IMR-90 (cell line): ENCODE results near the gene ZNF579. TPM values are rescaled to one million over a fixed set of nuclear protein-coding genes. Genes with fewer than 3 reads are reported as not detected.

Experiments used
- ATAC-seq: fragments of 200-7000 bp; cut with Tn5 transposase; 2 replicates; pipeline ENCODE4 v1.9.1; 2020; ENCODE audit warnings: low read depth, mild to moderate bottlenecking, moderate library complexity
- BruUV-seq: library from RNA; stranded (reverse); fragments of 400-500 nt; replicated peaks from 2 replicates; lab custom pipeline; 2021; lab: Mats Ljungman, UMichigan
- CTCF ChIA-PET: fragments of 300-600 bp; formaldehyde crosslinking; extraction: SDS; loops from one replicate; lab custom pipeline; 2021; ENCODE audit warnings: antibody characterized with exemption; lab: Yijun Ruan, JAX
- POLR2A ChIA-PET: fragments of 300-600 bp; sonication (Branson Sonifier 250); formaldehyde crosslinking; loops from one replicate; lab custom pipeline; 2022; ENCODE audit warnings: antibody characterized with exemption; ENCODE audit not compliant: unreplicated experiment; lab: Charles Lee
- DNase-seq: peaks from one replicate; pipeline ENCODE4 v3.0.0; 2013
- H2AFZ ChIP-seq: replicated peaks from 2 replicates; pipeline ENCODE3; 2013; ENCODE audit warnings: low read length, mild to moderate bottlenecking; ENCODE audit not compliant: poor library complexity
- H2AK5ac ChIP-seq: 2 replicates; pipeline ENCODE4 v1.6.1; 2013; ENCODE audit warnings: low read depth, low read length, inconsistent platforms
- H2AK9ac ChIP-seq: replicated peaks from 2 replicates; pipeline ENCODE3; 2013; ENCODE audit warnings: mild to moderate bottlenecking, low read depth, low read length, moderate library complexity; ENCODE audit not compliant: poor library complexity
- H2BK120ac ChIP-seq: 2 replicates; pipeline ENCODE4 v1.6.1; 2013; ENCODE audit warnings: low read depth, low read length, inconsistent platforms
- H2BK15ac ChIP-seq: 3 replicates; pipeline ENCODE4 v1.6.1; 2013; ENCODE audit warnings: low read depth, low read length, inconsistent platforms
- H2BK20ac ChIP-seq: 2 replicates; pipeline ENCODE4 v1.6.1; 2013; ENCODE audit warnings: low read depth, mild to moderate bottlenecking, inconsistent platforms, low read length, moderate library complexity
- H2BK5ac ChIP-seq: 2 replicates; pipeline ENCODE4 v1.6.1; 2013; ENCODE audit warnings: mild to moderate bottlenecking, low read depth, low read length, inconsistent platforms; ENCODE audit not compliant: poor library complexity, severe bottlenecking
- H3K14ac ChIP-seq: replicated peaks from 2 replicates; pipeline ENCODE4 v1.6.1; 2013; ENCODE audit warnings: low read depth, low read length, inconsistent platforms
- H3K18ac ChIP-seq: 2 replicates; pipeline ENCODE4 v1.6.1; 2013; ENCODE audit warnings: low read depth, low read length, control low read depth
- H3K23ac ChIP-seq: 2 replicates; pipeline ENCODE4 v1.6.1; 2013; ENCODE audit warnings: low read depth, low read length, inconsistent platforms
- H3K27ac ChIP-seq: 2 replicates; pipeline ENCODE4 v1.5.1; 2013; ENCODE audit warnings: mild to moderate bottlenecking, control low read depth, low read length; ENCODE audit not compliant: insufficient read depth
- H3K27me3 ChIP-seq: 2 replicates; pipeline ENCODE4 v1.6.1; 2013; ENCODE audit warnings: low read length; ENCODE audit not compliant: control insufficient read depth, insufficient read depth
- H3K36me3 ChIP-seq: 2 replicates; pipeline ENCODE4 v1.6.1; 2013; ENCODE audit warnings: low read length, mixed read lengths; ENCODE audit not compliant: control insufficient read depth, insufficient read depth
- H3K4ac ChIP-seq: 2 replicates; pipeline ENCODE4 v1.6.1; 2013; ENCODE audit warnings: low read depth, low read length, inconsistent platforms
- H3K4me1 ChIP-seq: 2 replicates; pipeline ENCODE4 v1.6.1; 2013; ENCODE audit warnings: low read length, mixed read lengths; ENCODE audit not compliant: control insufficient read depth, insufficient read depth
- H3K4me2 ChIP-seq: 2 replicates; pipeline ENCODE4 v1.6.1; 2013; ENCODE audit warnings: low read depth, mild to moderate bottlenecking, control low read depth, low read length, moderate library complexity
- H3K4me3 ChIP-seq: 2 replicates; pipeline ENCODE4 v1.5.1; 2013; ENCODE audit warnings: low read depth, mild to moderate bottlenecking, control low read depth, low read length, moderate library complexity; ENCODE audit not compliant: insufficient read depth
- H3K56ac ChIP-seq: 2 replicates; pipeline ENCODE4 v1.6.1; 2013; ENCODE audit warnings: low read length, inconsistent platforms; ENCODE audit not compliant: insufficient read depth; ENCODE audit errors: extremely low read depth
- H3K79me1 ChIP-seq, 2 experiments: 2 replicates each; pipeline ENCODE4 v1.6.1; 2013; ENCODE audit warnings: low read length in 2 of 2, inconsistent platforms in 1 of 2, low read depth in 1 of 2
- H3K9ac ChIP-seq: 2 replicates; pipeline ENCODE4 v1.6.1; 2013; ENCODE audit warnings: low read depth, low read length, control low read depth
- H3K9me1 ChIP-seq: 2 replicates; pipeline ENCODE4 v1.6.1; 2013; ENCODE audit warnings: low read length, inconsistent platforms; ENCODE audit not compliant: insufficient read depth
- H3K9me3 ChIP-seq: 2 replicates; pipeline ENCODE4 v1.6.1; 2013; ENCODE audit warnings: low read length; ENCODE audit not compliant: control insufficient read depth, insufficient read depth
- H4K20me1 ChIP-seq: 2 replicates; pipeline ENCODE4 v1.6.1; 2013; ENCODE audit warnings: low read length, inconsistent platforms; ENCODE audit not compliant: insufficient read depth
- H4K5ac ChIP-seq: 2 replicates; pipeline ENCODE4 v1.6.1; 2013; ENCODE audit warnings: mild to moderate bottlenecking, low read depth, low read length, control low read depth
- H4K8ac ChIP-seq, 2 experiments: 2 replicates each; pipeline ENCODE4 v1.6.1; 2013; ENCODE audit warnings: low read depth in 2 of 2, low read length in 2 of 2, control low read depth in 1 of 2, inconsistent platforms in 1 of 2
- H4K91ac ChIP-seq: 2 replicates; pipeline ENCODE4 v1.6.1; 2013; ENCODE audit warnings: low read depth, low read length, inconsistent platforms; ENCODE audit not compliant: insufficient read depth
- BHLHE40 ChIP-seq: fragments of 150-350 bp; IDR thresholded peaks from 2 replicates; pipeline ENCODE4 v1.6.1; 2016; ENCODE audit warnings: mild to moderate bottlenecking, low read depth, low read length
- CEBPB ChIP-seq: IDR thresholded peaks from 2 replicates; pipeline ENCODE4 v1.6.1; 2012; ENCODE audit warnings: low read depth, low read length, improper control_type of control experiment
- CHD1 ChIP-seq: IDR thresholded peaks from 2 replicates; pipeline ENCODE4 v1.6.1; 2012; ENCODE audit warnings: low read depth, low read length, improper control_type of control experiment
- CTCF ChIP-seq: conservative IDR thresholded peaks from 2 replicates; pipeline ENCODE4 v1.5.1; 2012; ENCODE audit warnings: mild to moderate bottlenecking, low read depth, low read length, improper control_type of control experiment
- ELK1 ChIP-seq: fragments of 150-350 bp; IDR thresholded peaks from 2 replicates; pipeline ENCODE4 v1.6.1; 2016; ENCODE audit warnings: low read depth, mild to moderate bottlenecking, low read length, moderate library complexity, borderline replicate concordance
- FOS ChIP-seq: fragments of 150-350 bp; IDR thresholded peaks from 2 replicates; pipeline ENCODE4 v1.6.1; 2016; ENCODE audit warnings: low read depth, low read length
- MAFK ChIP-seq: IDR thresholded peaks from 2 replicates; pipeline ENCODE4 v1.6.1; 2012; ENCODE audit warnings: low read depth, low read length, improper control_type of control experiment
- MAZ ChIP-seq: IDR thresholded peaks from 2 replicates; pipeline ENCODE4 v1.6.1; 2012; ENCODE audit warnings: low read depth, mild to moderate bottlenecking, low read length, improper control_type of control experiment, moderate library complexity, borderline replicate concordance
- MXI1 ChIP-seq: IDR thresholded peaks from 2 replicates; pipeline ENCODE4 v1.6.1; 2012; ENCODE audit warnings: low read depth, mild to moderate bottlenecking, low read length, moderate library complexity, borderline replicate concordance
- NFE2L2 ChIP-seq: fragments of 150-350 bp; IDR thresholded peaks from 2 replicates; pipeline ENCODE4 v1.6.1; 2016; ENCODE audit warnings: low read depth, mild to moderate bottlenecking, low read length
- POLR2A ChIP-seq: IDR thresholded peaks from 2 replicates; pipeline ENCODE4 v1.6.1; 2012; ENCODE audit warnings: mild to moderate bottlenecking, low read depth, low read length
- RAD21 ChIP-seq: IDR thresholded peaks from 2 replicates; pipeline ENCODE4 v1.6.1; 2012; ENCODE audit warnings: low read length, improper control_type of control experiment
- RCOR1 ChIP-seq: IDR thresholded peaks from 2 replicates; pipeline ENCODE4 v1.6.1; 2012; ENCODE audit warnings: mild to moderate bottlenecking, low read length, improper control_type of control experiment; ENCODE audit not compliant: insufficient replicate concordance
- RFX5 ChIP-seq: IDR thresholded peaks from 2 replicates; pipeline ENCODE4 v1.8.0; 2012; ENCODE audit warnings: low read depth, mild to moderate bottlenecking, low read length, moderate library complexity
- SMC3 ChIP-seq: fragments of 150-350 bp; IDR thresholded peaks from 2 replicates; pipeline ENCODE4 v1.6.1; 2016; ENCODE audit warnings: low read depth, mild to moderate bottlenecking, antibody characterized with exemption, low read length, moderate library complexity
- USF2 ChIP-seq: fragments of 150-350 bp; IDR thresholded peaks from 2 replicates; pipeline ENCODE4 v1.6.1; 2017; ENCODE audit warnings: mild to moderate bottlenecking, antibody characterized with exemption, low read length, low read depth
- WGBS, 2 experiments: methylation state at CpG; one replicate each; pipeline versions ENCODE4 v1.1.5 to v1.1.7; 2013; ENCODE audit warnings: missing lambda C conversion rate in 2 of 2; ENCODE audit not compliant: insufficient read length in 1 of 2; ENCODE audit errors: extremely low coverage in 2 of 2; 5-methylcytosine and 5-hydroxymethylcytosine counted together
- dilution Hi-C: fragments of 300-500 bp; cut with HindIII; formaldehyde crosslinking; loops from one replicate; pipeline ENCODE4 v1.14.3; 2018; ENCODE audit warnings: low sequenced_read_pairs; ENCODE audit not compliant: unreplicated experiment
- in situ Hi-C: fragments of 300-500 bp; cut with MboI; formaldehyde crosslinking; loops from 3 replicates; pipeline ENCODE4 v1.14.3; 2019; ENCODE audit warnings: low sequenced_read_pairs, inconsistent platforms, mixed read lengths
- intact Hi-C: fragments of 100-400 bp; cut with micrococcal nuclease; formaldehyde crosslinking; loops from 2 replicates; pipeline ENCODE4 v1.10.0; 2022
- polyA plus RNA-seq, 3 experiments: library from polyadenylated mRNA; depleted of rRNA; stranded (reverse); fragments of >200 nt; gene quantifications; 2 replicates each; pipeline ENCODE4 v1.2.3, GENCODE V29; 2012; ENCODE audit warnings: low replicate concordance in 1 of 3
- total RNA-seq: library from RNA; depleted of rRNA; stranded (reverse); fragments of >200 nt; gene quantifications from 2 replicates; pipeline ENCODE4 v1.2.3, GENCODE V29; 2012

The ZNF579 gene
- total and polyA plus RNA-seq, 2 of the 4 experiments (the other 2 are of a cell fraction) = 0.54 to 9.0 TPM

GRCh38 chr19:55626350-55626749 lies 45.7 kb upstream of the ZNF579 start:
- dilution Hi-C loops = no loop called here
- CTCF ChIA-PET = no interaction called here

More at GRCh38 chr19:55626350-55626749, 45.7 kb upstream of the ZNF579 start:
- Histone ChIP-seq H3K79me1 (peaks cover 7 to 17% of the 10 kb centered on the region in 2 experiments), H4K5ac (no peak overlapping the region), H3K9me3 (no peaks in the 10 kb centered on the region), H4K8ac (no peak overlapping the region), H2AK9ac (no peak overlapping the region), H3K9ac (no peak overlapping the region), H3K27me3 (no peaks in the 10 kb centered on the region), H3K4me1 (no peaks in the 10 kb centered on the region), H4K91ac (no peak overlapping the region), H3K36me3 (peaks cover 6% of the 10 kb centered on the region; the same call in 1 of the 2 replicates), H2BK120ac (no peak overlapping the region), H3K14ac (no peak overlapping the region), H3K4me2 (no peak overlapping the region), H4K20me1 (no peaks in the 10 kb centered on the region; the same call in 1 of the 2 replicates), H3K23ac (no peak overlapping the region), H3K27ac (no peak overlapping the region), H2BK15ac (no peak overlapping the region), H3K4me3 (no peak overlapping the region), H2BK20ac (no peak overlapping the region), H2AFZ (no peak overlapping the region), H2AK5ac (no peak overlapping the region), H2BK5ac (no peak overlapping the region), H3K4ac (no peak overlapping the region), H3K18ac (no peak overlapping the region), H3K56ac (no peak overlapping the region), H3K9me1 (no peaks in the 10 kb centered on the region)
- TF ChIP-seq BHLHE40 = no peak
- no peak for TF ChIP-seq RCOR1
- TF ChIP-seq ELK1 = no peak
- no peak for TF ChIP-seq SMC3
- TF ChIP-seq CEBPB = no peak
- TF ChIP-seq POLR2A = no peak
- TF ChIP-seq FOS = no peak
- TF ChIP-seq NFE2L2 = no peak
- no peak for TF ChIP-seq RAD21
- TF ChIP-seq USF2 = no peak
- TF ChIP-seq MAZ = no peak
- TF ChIP-seq MAFK = no peak
- TF ChIP-seq CTCF = no peak
- TF ChIP-seq MXI1 = no peak
- no peak for TF ChIP-seq RFX5
- no peak for TF ChIP-seq CHD1
- POLR2A ChIA-PET = interaction anchor here (0.7 kb wide), 1 partner anchor 28 kb away, joined by 3 read pairs; the partner anchor contains the start of gene U2AF2
- ATAC-seq (no peak), DNase-seq (no peak)
- BruUV-seq = no TSS peak
- 80% methylated on average over 3 of the region's 11 CpGs; no CpG with 5 or more reads in 1 of the 2 experiments for WGBS, 2 experiments
- in situ Hi-C loops = loop anchor here (25.0 kb wide), 2 partner anchors 339 to 514 kb away; partner anchors contain the start of genes BRSK1, HSPBP1 and PPP1R12C
- intact Hi-C loops = no loop called here
